H1 (cell line): ENCODE results near the gene TFB1M. TPM values are rescaled to one million over a fixed set of nuclear protein-coding genes. Genes with fewer than 3 reads are reported as not detected.

Experiments used
- CTCF ChIA-PET: fragments of 300-600 bp; sonication (Branson Sonifier 250); formaldehyde crosslinking; loops from one replicate; lab custom pipeline; 2021; ENCODE audit not compliant: partially characterized antibody; lab: Charles Lee
- POLR2A ChIA-PET: fragments of 300-600 bp; sonication (Branson Sonifier 250); formaldehyde crosslinking; loops from one replicate; lab custom pipeline; 2021; ENCODE audit warnings: inconsistent platforms; ENCODE audit not compliant: partially characterized antibody; lab: Charles Lee
- DNase-seq, 2 experiments: peaks; one replicate each; pipeline versions ENCODE4 v3.0.0 to v3.0.0-alpha.2; 2010 to 2022; ENCODE audit warnings: low spot score in 2 of 2, low read depth in 1 of 2, mixed read lengths in 1 of 2
- FAIRE-seq: peaks from 2 replicates; lab custom pipeline; 2011; peaks lifted over from hg19 to GRCh38; lab: Jason Lieb, UNC
- H2AFZ ChIP-seq: 2 replicates; pipeline ENCODE4 v1.8.1; 2012; ENCODE audit warnings: low read length, inconsistent platforms
- H2AK5ac ChIP-seq: 2 replicates; pipeline ENCODE4 v1.6.1; 2013; ENCODE audit warnings: low read depth, low read length
- H2BK120ac ChIP-seq: replicated peaks from 2 replicates; pipeline ENCODE3; 2013; ENCODE audit warnings: low read depth, low read length, inconsistent platforms
- H2BK12ac ChIP-seq: 2 replicates; pipeline ENCODE4 v1.6.1; 2013; ENCODE audit warnings: low read depth, low read length
- H2BK15ac ChIP-seq: 2 replicates; pipeline ENCODE4 v1.6.1; 2013; ENCODE audit warnings: low read length
- H2BK20ac ChIP-seq: 2 replicates; pipeline ENCODE4 v1.6.1; 2013; ENCODE audit warnings: low read length
- H2BK5ac ChIP-seq: 2 replicates; pipeline ENCODE4 v1.6.1; 2013; ENCODE audit warnings: low read depth, low read length
- H3K14ac ChIP-seq: 2 replicates; pipeline ENCODE4 v1.6.1; 2013; ENCODE audit warnings: inconsistent platforms; ENCODE audit not compliant: insufficient read length
- H3K18ac ChIP-seq: 2 replicates; pipeline ENCODE4 v1.6.1; 2013; ENCODE audit warnings: low read length; ENCODE audit errors: extremely low read depth
- H3K23ac ChIP-seq: 2 replicates; pipeline ENCODE4 v1.6.1; 2013; ENCODE audit warnings: inconsistent platforms; ENCODE audit not compliant: insufficient read length
- H3K23me2 ChIP-seq: 2 replicates; pipeline ENCODE4 v1.6.1; 2013; ENCODE audit warnings: low read depth, low read length
- H3K27ac ChIP-seq: 2 replicates; pipeline ENCODE4 v1.6.1; 2011; ENCODE audit warnings: low read depth, low read length, inconsistent platforms
- H3K27me3 ChIP-seq, 4 experiments: replicated peaks in 1 of 4; 1 replicate in 1 of 4; 2 replicates in 3 of 4; pipeline versions ENCODE4 v1.6.1 to v1.8.1; 2011 to 2013; ENCODE audit warnings: low read length in 3 of 4, mild to moderate bottlenecking in 3 of 4, inconsistent platforms in 2 of 4, mixed read lengths in 2 of 4, moderate library complexity in 1 of 4; ENCODE audit not compliant: control insufficient read depth in 3 of 4, insufficient read depth in 3 of 4; ENCODE audit errors: extremely low read depth in 1 of 4
- H3K36me3 ChIP-seq, 4 experiments: 2 replicates each; pipeline versions ENCODE4 v1.6.1 to v1.8.1; 2011 to 2013; ENCODE audit warnings: mild to moderate bottlenecking in 4 of 4, low read length in 3 of 4, moderate library complexity in 2 of 4, control low read depth in 1 of 4, inconsistent platforms in 1 of 4; ENCODE audit not compliant: insufficient read depth in 4 of 4, control insufficient read depth in 2 of 4
- H3K4ac ChIP-seq: replicated peaks from 2 replicates; pipeline ENCODE3; 2013; ENCODE audit warnings: low read length, low read depth, mixed read lengths, inconsistent platforms; ENCODE audit not compliant: insufficient read length
- H3K4me1 ChIP-seq, 4 experiments: replicated peaks in 1 of 4; 1 replicate in 1 of 4; 2 replicates in 3 of 4; pipeline versions ENCODE4 v1.6.1 to v1.8.1; 2011 to 2013; ENCODE audit warnings: low read length in 3 of 4, inconsistent platforms in 2 of 4, mixed read lengths in 1 of 4; ENCODE audit not compliant: insufficient read depth in 4 of 4, control insufficient read depth in 3 of 4
- H3K4me2 ChIP-seq, 2 experiments: 2 replicates each; pipeline versions ENCODE4 v1.6.1 to v1.8.1; 2011 to 2013; ENCODE audit warnings: low read depth in 2 of 2, low read length in 2 of 2, control low read depth in 1 of 2, inconsistent platforms in 1 of 2, mild to moderate bottlenecking in 1 of 2; ENCODE audit not compliant: insufficient read depth in 1 of 2
- H3K4me3 ChIP-seq, 4 experiments: fragments of 200-600, 300-600 bp in 1 of 4; sonication (generic), shearing (Covaris generic), sonication (Bioruptor Twin) in 1 of 4; 2 replicates each; pipeline versions ENCODE4 v1.5.1 to v1.8.1; 2011 to 2016; ENCODE audit warnings: low read length in 4 of 4, low read depth in 3 of 4, control low read depth in 2 of 4, inconsistent platforms in 2 of 4, mild to moderate bottlenecking in 2 of 4, mixed read lengths in 1 of 4, moderate library complexity in 1 of 4; ENCODE audit not compliant: insufficient read depth in 2 of 4; ENCODE audit errors: extremely low read depth in 1 of 4
- H3K56ac ChIP-seq: replicated peaks from 2 replicates; pipeline ENCODE3; 2013; ENCODE audit warnings: low read depth, mild to moderate bottlenecking, mixed read lengths, low read length, inconsistent platforms; ENCODE audit not compliant: insufficient read length
- H3K79me1 ChIP-seq: 2 replicates; pipeline ENCODE4 v1.6.1; 2013; ENCODE audit warnings: low read depth, low read length, control low read depth
- H3K79me2 ChIP-seq, 2 experiments: 2 replicates each; pipeline versions ENCODE4 v1.6.1 to v1.8.1; 2012 to 2013; ENCODE audit warnings: low read length in 2 of 2, mild to moderate bottlenecking in 2 of 2, inconsistent platforms in 1 of 2; ENCODE audit not compliant: insufficient read depth in 2 of 2, control insufficient read depth in 1 of 2
- H3K9ac ChIP-seq, 4 experiments: replicated peaks in 1 of 4; 1 replicate in 1 of 4; 2 replicates in 3 of 4; pipeline versions ENCODE4 v1.6.1 to v1.8.1; 2011 to 2013; ENCODE audit warnings: low read depth in 3 of 4, low read length in 3 of 4, control low read depth in 2 of 4, mild to moderate bottlenecking in 2 of 4, moderate library complexity in 2 of 4, inconsistent platforms in 1 of 4; ENCODE audit errors: extremely low read depth in 1 of 4
- H3K9me3 ChIP-seq, 2 experiments: 2 replicates each; pipeline versions ENCODE4 v1.6.1 to v1.8.1; 2012 to 2013; ENCODE audit warnings: mild to moderate bottlenecking in 2 of 2, moderate library complexity in 2 of 2, control low read depth in 1 of 2, inconsistent platforms in 1 of 2, low read depth in 1 of 2, low read length in 1 of 2, mixed read lengths in 1 of 2; ENCODE audit not compliant: insufficient read depth in 2 of 2
- H4K20me1 ChIP-seq, 2 experiments: replicated peaks in 1 of 2; 2 replicates each; pipeline versions ENCODE3 to v1.8.1; 2011 to 2013; ENCODE audit warnings: inconsistent platforms in 2 of 2, low read length in 2 of 2, mild to moderate bottlenecking in 1 of 2; ENCODE audit not compliant: insufficient read depth in 2 of 2, control insufficient read depth in 1 of 2
- H4K5ac ChIP-seq: 2 replicates; pipeline ENCODE4 v1.6.1; 2013; ENCODE audit warnings: low read length, low read depth, mixed read lengths, inconsistent platforms; ENCODE audit not compliant: insufficient read length
- H4K8ac ChIP-seq: 2 replicates; pipeline ENCODE4 v1.8.0; 2013; ENCODE audit warnings: mild to moderate bottlenecking, moderate library complexity, low read length, inconsistent platforms; ENCODE audit not compliant: insufficient read depth; ENCODE audit errors: extremely low read depth
- H4K91ac ChIP-seq: replicated peaks from 2 replicates; pipeline ENCODE3; 2013; ENCODE audit warnings: low read length, mixed read lengths, inconsistent platforms; ENCODE audit not compliant: insufficient read length
- WGBS, 2 experiments: shearing (Covaris generic) in 1 of 2; methylation state at CpG; one replicate each; pipeline versions ENCODE4 v1.1.6 to v1.1.7; 2013 to 2015; ENCODE audit warnings: low lambda C conversion rate in 2 of 2, mixed read lengths in 2 of 2, inconsistent platforms in 1 of 2, low coverage in 1 of 2, missing lambda C conversion rate in 1 of 2; ENCODE audit not compliant: insufficient replicate concordance in 2 of 2, insufficient coverage in 1 of 2, insufficient read length in 1 of 2; ENCODE audit errors: extremely low coverage in 1 of 2, missing lambda C conversion rate in 1 of 2; 5-methylcytosine and 5-hydroxymethylcytosine counted together
- polyA plus RNA-seq, 7 experiments: library from polyadenylated mRNA; depleted of rRNA in 3 of 7; stranded (reverse) in 5 of 7; unstranded in 2 of 7; fragments of >200 nt in 5 of 7; fragments of 200-250 nt in 2 of 7; gene quantifications; 1 replicate in 5 of 7; 2 replicates in 1 of 7; 4 replicates in 1 of 7; pipeline versions ENCODE4 v1.2.1 to v1.2.3, GENCODE V29; 2011 to 2013; ENCODE audit warnings: missing spikeins in 2 of 7, mixed read lengths in 2 of 7
- total RNA-seq: library from RNA; stranded (reverse); fragmentation: NEBNext Ultra II Directional; extraction: Animal tissue kit (Norgen Biotek cat#: 25700); gene quantifications from 2 replicates; pipeline ENCODE4 v1.2.1, GENCODE V29; 2021

Gene TFB1M
- total and polyA plus RNA-seq, 2 of the 8 experiments (the other 6 are each of a cell fraction or from before 2014, with no cell fraction given), result 28.2 to 49.4 TPM

GRCh38 chr6:155219858-155220301, 94.4 kb downstream of the TFB1M start:
- Histone ChIP-seq H2BK5ac (no peak overlapping the region), H2AFZ (no peak overlapping the region), H2BK15ac (no peak overlapping the region; the same call in 1 of the 2 replicates), H2BK20ac (no peak overlapping the region), H2AK5ac (no peak overlapping the region), H3K4me2 (no peak overlapping the region), H3K14ac (no peak overlapping the region), H4K20me1 (no peaks in the 10 kb centered on the region), H3K4me1 (peaks cover 0 to 5% (median 3%) of the 10 kb centered on the region in 4 experiments; a peak in 2 of 7 replicates), H3K23ac (no peak overlapping the region), H3K4ac (no peak overlapping the region), H3K18ac (no peak overlapping the region), H3K27me3 (no peaks in the 10 kb centered on the region), H3K27ac (no peak overlapping the region), H4K8ac (no peak overlapping the region), H3K36me3 (no peaks in the 10 kb centered on the region), H3K79me2 (no peaks in the 10 kb centered on the region), H3K4me3 (no peak overlapping the region), H2BK12ac (no peak overlapping the region), H3K56ac (no peak overlapping the region), H4K5ac (no peak overlapping the region), H3K9me3 (no peaks in the 10 kb centered on the region), H2BK120ac (no peak overlapping the region), H3K9ac (no peak overlapping the region), H3K79me1 (no peaks in the 10 kb centered on the region; the same call in 1 of the 2 replicates), H3K23me2 (no peaks in the 10 kb centered on the region), H4K91ac (no peak overlapping the region)
- FAIRE-seq, result no peak
- 91% methylated on average over 5 of the region's 5 CpGs; no CpG with 5 or more reads in 1 of the 2 experiments for WGBS, 2 experiments
- CTCF ChIA-PET, result interaction anchor here (0.6 to 1.8 kb wide), 2 partner anchors 11 to 137 kb away, joined by 3 to 7 read pairs; no protein-coding TSS in a partner anchor
- DNase-seq, result no peak
- POLR2A ChIA-PET, result no interaction called here
